HepG2 (cell line): ENCODE data around the gene SALL2. TPM values are rescaled to one million over a fixed set of nuclear protein-coding genes. Genes with fewer than 3 reads are reported as not detected.

Source experiments
- HNF4G ChIP-seq, 2 experiments: sonication (generic) in 1 of 2; formaldehyde crosslinking in 1 of 2; IDR thresholded peaks; 2 replicates each; pipeline versions ENCODE4 v1.4.0 to v1.6.1; 2011 to 2020; ENCODE audit warnings: borderline replicate concordance in 2 of 2, low read depth in 2 of 2, mild to moderate bottlenecking in 2 of 2, low read length in 1 of 2, missing genetic modification reagents in 1 of 2, moderate library complexity in 1 of 2
- KDM3A ChIP-seq: IDR thresholded peaks from 2 replicates; pipeline ENCODE4 v1.6.1; 2018; ENCODE audit warnings: low read depth, missing compliant biosample characterization
- ONECUT2 ChIP-seq: sonication (generic); formaldehyde crosslinking; IDR thresholded peaks from 2 replicates; pipeline ENCODE4 v1.4.0; 2020; ENCODE audit warnings: missing genetic modification reagents
- SALL1 ChIP-seq: sonication (generic); formaldehyde crosslinking; IDR thresholded peaks from 2 replicates; pipeline ENCODE4 v1.8.0; 2022; ENCODE audit warnings: mild to moderate bottlenecking, missing genetic modification reagents
- ZBTB7A ChIP-seq: sonication (generic); formaldehyde crosslinking; IDR thresholded peaks from 2 replicates; pipeline ENCODE4 v1.8.0; 2022; ENCODE audit warnings: mild to moderate bottlenecking, missing genetic modification reagents
- ZNF451 ChIP-seq: sonication (generic); formaldehyde crosslinking; IDR thresholded peaks from 2 replicates; pipeline ENCODE4 v1.5.0; 2020; ENCODE audit warnings: mild to moderate bottlenecking, missing genetic modification reagents
- ZNF510 ChIP-seq: sonication (generic); formaldehyde crosslinking; IDR thresholded peaks from 2 replicates; pipeline ENCODE4 v1.4.0; 2020; ENCODE audit warnings: low read depth, mild to moderate bottlenecking, missing genetic modification reagents
- ZNF614 ChIP-seq: IDR thresholded peaks from 2 replicates; pipeline ENCODE4 v1.6.1; 2018; ENCODE audit warnings: missing biosample characterization, missing genetic modification reagents, inconsistent platforms, borderline replicate concordance
- ZNF761 ChIP-seq: sonication (generic); formaldehyde crosslinking; conservative IDR thresholded peaks from 2 replicates; pipeline ENCODE4 v1.4.0; 2020; ENCODE audit warnings: mild to moderate bottlenecking, missing genetic modification reagents
- polyA plus RNA-seq, 8 experiments: library from polyadenylated mRNA; depleted of rRNA in 3 of 8; stranded (reverse) in 7 of 8; unstranded in 1 of 8; fragments of >200 nt; fragmentation: Illumina TruSeq in 4 of 8; extraction: Trizol in 4 of 8; gene quantifications; 2 replicates each; pipeline versions ENCODE4 v1.2.1 to v1.2.3, GENCODE V29; 2011 to 2016; ENCODE audit warnings: low read depth in 4 of 8, missing spikeins in 1 of 8, mixed read lengths in 1 of 8; ENCODE audit not compliant: insufficient read depth in 1 of 8
- total RNA-seq, 5 experiments: library from RNA; depleted of rRNA; stranded (reverse); fragments of >200 nt; fragmentation: Illumina TruSeq; extraction: Trizol; gene quantifications; 2 replicates each; pipeline ENCODE4 v1.2.3, GENCODE V29; 2016; ENCODE audit warnings: low read depth in 1 of 5
- TF ChIP-seq, protein P1 (sequence below): IDR thresholded peaks from 2 replicates; pipeline ENCODE4 v1.6.1; 2016; ENCODE audit warnings: low read depth, missing genetic modification reagents, missing compliant biosample characterization
- TF ChIP-seq, protein P2 (sequence below): sonication (generic); formaldehyde crosslinking; IDR thresholded peaks from 2 replicates; pipeline ENCODE4 v1.5.1; 2020; ENCODE audit warnings: missing genetic modification reagents, mild to moderate bottlenecking, borderline replicate concordance

SALL2 gene
- total and polyA plus RNA-seq, 2 of the 13 experiments (the other 11 are each of a cell fraction or from before 2014, with no cell fraction given): 4.9 to 5.8 TPM

GRCh38 chr14:21514341-21514740 is 11.8 kb downstream of the SALL2 start (continued):
- TF ChIP-seq, protein P1, sequence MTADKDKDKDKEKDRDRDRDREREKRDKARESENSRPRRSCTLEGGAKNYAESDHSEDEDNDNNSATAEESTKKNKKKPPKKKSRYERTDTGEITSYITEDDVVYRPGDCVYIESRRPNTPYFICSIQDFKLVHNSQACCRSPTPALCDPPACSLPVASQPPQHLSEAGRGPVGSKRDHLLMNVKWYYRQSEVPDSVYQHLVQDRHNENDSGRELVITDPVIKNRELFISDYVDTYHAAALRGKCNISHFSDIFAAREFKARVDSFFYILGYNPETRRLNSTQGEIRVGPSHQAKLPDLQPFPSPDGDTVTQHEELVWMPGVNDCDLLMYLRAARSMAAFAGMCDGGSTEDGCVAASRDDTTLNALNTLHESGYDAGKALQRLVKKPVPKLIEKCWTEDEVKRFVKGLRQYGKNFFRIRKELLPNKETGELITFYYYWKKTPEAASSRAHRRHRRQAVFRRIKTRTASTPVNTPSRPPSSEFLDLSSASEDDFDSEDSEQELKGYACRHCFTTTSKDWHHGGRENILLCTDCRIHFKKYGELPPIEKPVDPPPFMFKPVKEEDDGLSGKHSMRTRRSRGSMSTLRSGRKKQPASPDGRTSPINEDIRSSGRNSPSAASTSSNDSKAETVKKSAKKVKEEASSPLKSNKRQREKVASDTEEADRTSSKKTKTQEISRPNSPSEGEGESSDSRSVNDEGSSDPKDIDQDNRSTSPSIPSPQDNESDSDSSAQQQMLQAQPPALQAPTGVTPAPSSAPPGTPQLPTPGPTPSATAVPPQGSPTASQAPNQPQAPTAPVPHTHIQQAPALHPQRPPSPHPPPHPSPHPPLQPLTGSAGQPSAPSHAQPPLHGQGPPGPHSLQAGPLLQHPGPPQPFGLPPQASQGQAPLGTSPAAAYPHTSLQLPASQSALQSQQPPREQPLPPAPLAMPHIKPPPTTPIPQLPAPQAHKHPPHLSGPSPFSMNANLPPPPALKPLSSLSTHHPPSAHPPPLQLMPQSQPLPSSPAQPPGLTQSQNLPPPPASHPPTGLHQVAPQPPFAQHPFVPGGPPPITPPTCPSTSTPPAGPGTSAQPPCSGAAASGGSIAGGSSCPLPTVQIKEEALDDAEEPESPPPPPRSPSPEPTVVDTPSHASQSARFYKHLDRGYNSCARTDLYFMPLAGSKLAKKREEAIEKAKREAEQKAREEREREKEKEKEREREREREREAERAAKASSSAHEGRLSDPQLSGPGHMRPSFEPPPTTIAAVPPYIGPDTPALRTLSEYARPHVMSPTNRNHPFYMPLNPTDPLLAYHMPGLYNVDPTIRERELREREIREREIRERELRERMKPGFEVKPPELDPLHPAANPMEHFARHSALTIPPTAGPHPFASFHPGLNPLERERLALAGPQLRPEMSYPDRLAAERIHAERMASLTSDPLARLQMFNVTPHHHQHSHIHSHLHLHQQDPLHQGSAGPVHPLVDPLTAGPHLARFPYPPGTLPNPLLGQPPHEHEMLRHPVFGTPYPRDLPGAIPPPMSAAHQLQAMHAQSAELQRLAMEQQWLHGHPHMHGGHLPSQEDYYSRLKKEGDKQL (CRISPR knock-in tag): no peak
- peak; percentile 55; the same call in 1 of the 2 replicates for TF ChIP-seq ZBTB7A (CRISPR knock-in tag)
- no peak for TF ChIP-seq ZNF614 (CRISPR knock-in tag)
- peak; percentile 33; the same call in 1 of the 2 replicates for TF ChIP-seq SALL1
- TF ChIP-seq ONECUT2 (CRISPR knock-in tag): peak; percentile 62; the same call in 1 of the 2 replicates
- TF ChIP-seq ZNF451 (CRISPR knock-in tag): no peak
- TF ChIP-seq ZNF761 (CRISPR knock-in tag): no peak
- 0 out of 2 replicates have a peak, but pooled peaks have one; percentile 13 for TF ChIP-seq HNF4G (IDR thresholded peaks at IDR 0.05; ENCODE audit: borderline replicate concordance, low read depth, low read length)
- TF ChIP-seq HNF4G (CRISPR knock-in tag; IDR thresholded peaks at IDR 0.05; ENCODE audit: borderline replicate concordance, low read depth): no peak
- no peak for TF ChIP-seq ZNF510 (CRISPR knock-in tag)
- no peak for TF ChIP-seq KDM3A (CRISPR knock-in tag)
- TF ChIP-seq, protein P2, sequence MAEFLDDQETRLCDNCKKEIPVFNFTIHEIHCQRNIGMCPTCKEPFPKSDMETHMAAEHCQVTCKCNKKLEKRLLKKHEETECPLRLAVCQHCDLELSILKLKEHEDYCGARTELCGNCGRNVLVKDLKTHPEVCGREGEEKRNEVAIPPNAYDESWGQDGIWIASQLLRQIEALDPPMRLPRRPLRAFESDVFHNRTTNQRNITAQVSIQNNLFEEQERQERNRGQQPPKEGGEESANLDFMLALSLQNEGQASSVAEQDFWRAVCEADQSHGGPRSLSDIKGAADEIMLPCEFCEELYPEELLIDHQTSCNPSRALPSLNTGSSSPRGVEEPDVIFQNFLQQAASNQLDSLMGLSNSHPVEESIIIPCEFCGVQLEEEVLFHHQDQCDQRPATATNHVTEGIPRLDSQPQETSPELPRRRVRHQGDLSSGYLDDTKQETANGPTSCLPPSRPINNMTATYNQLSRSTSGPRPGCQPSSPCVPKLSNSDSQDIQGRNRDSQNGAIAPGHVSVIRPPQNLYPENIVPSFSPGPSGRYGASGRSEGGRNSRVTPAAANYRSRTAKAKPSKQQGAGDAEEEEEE (CRISPR knock-in tag): no peak
